BJ (cell line): ENCODE results near the gene LIMK1. TPM values are rescaled to one million over a fixed set of nuclear protein-coding genes. Genes with fewer than 3 reads are reported as not detected.

Experiments used
- CTCF ChIA-PET: fragments of 350-600 bp; formaldehyde crosslinking; extraction: SDS; loops from one replicate; lab custom pipeline; 2021; ENCODE audit warnings: antibody characterized with exemption, inconsistent platforms; lab: Yijun Ruan, JAX
- POLR2A ChIA-PET: fragments of 300-600 bp; sonication (Branson Sonifier 250); formaldehyde crosslinking; extraction: SDS; loops from one replicate; lab custom pipeline; 2021; ENCODE audit warnings: antibody characterized with exemption; lab: Charles Lee
- DNase-seq: peaks from one replicate; pipeline ENCODE4 v3.0.0-alpha.2; 2011; ENCODE audit warnings: low read depth
- H3K27me3 ChIP-seq: 2 replicates; pipeline ENCODE4 v1.6.0; 2011; ENCODE audit warnings: low read length; ENCODE audit not compliant: control insufficient read depth, insufficient read depth
- H3K36me3 ChIP-seq: 2 replicates; pipeline ENCODE4 v1.5.1; 2011; ENCODE audit warnings: low read length; ENCODE audit not compliant: control insufficient read depth, insufficient read depth
- H3K4me3 ChIP-seq: 2 replicates; pipeline ENCODE4 v1.5.1; 2011; ENCODE audit warnings: low read depth, mild to moderate bottlenecking, control low read depth, low read length
- CTCF ChIP-seq: IDR thresholded peaks from 2 replicates; pipeline ENCODE4 v1.5.1; 2011; ENCODE audit warnings: low read depth, mild to moderate bottlenecking, control low read depth, inconsistent platforms, low read length, moderate library complexity; ENCODE audit not compliant: insufficient read depth
- polyA plus RNA-seq: library from polyadenylated mRNA; depleted of rRNA; stranded (reverse); fragments of >200 nt; gene quantifications from 2 replicates; pipeline ENCODE4 v1.2.3, GENCODE V29; 2011

LIMK1 gene
- polyA plus RNA-seq, 1 experiment: 45.7 TPM

- POLR2A ChIA-PET: no interaction called here
- H3K36me3 ChIP-seq: peaks cover 11% of the 10 kb centered on the region
- H3K27me3 ChIP-seq: no peaks in the 10 kb centered on the region
- CTCF ChIA-PET: interaction anchor here (2.9 kb wide), 1 partner anchor 30 kb away, joined by 10 read pairs; no protein-coding TSS in a partner anchor
- DNase-seq: no peak
- no peak for TF ChIP-seq CTCF
- no peak overlapping the region for H3K4me3 ChIP-seq
These were observed 27.3 kb upstream of the LIMK1 start for GRCh38 chr7:74056096-74056915.

GRCh38 chr7:74057216-74057925 lies 26.2 kb upstream of the LIMK1 start:
- no peak for TF ChIP-seq CTCF
- peaks cover 11% of the 10 kb centered on the region for H3K36me3 ChIP-seq
- DNase-seq: no peak
- CTCF ChIA-PET: interaction anchor here (0.6 to 2.9 kb wide), 3 partner anchors 10 to 31 kb away, joined by 3 to 10 read pairs (median 4); no protein-coding TSS in a partner anchor
- no peak overlapping the region for H3K4me3 ChIP-seq
- POLR2A ChIA-PET: interaction anchor here (0.7 kb wide), 1 partner anchor 22 kb away, joined by 4 read pairs; no protein-coding TSS in a partner anchor
- H3K27me3 ChIP-seq: no peaks in the 10 kb centered on the region

- no peaks in the 10 kb centered on the region for H3K27me3 ChIP-seq
- POLR2A ChIA-PET: interaction anchor here (0.7 kb wide), 1 partner anchor 21 kb away, joined by 4 read pairs; no protein-coding TSS in a partner anchor
- CTCF ChIA-PET: interaction anchor here (1.0 to 2.1 kb wide), 2 partner anchors 22 to 31 kb away, joined by 4 to 10 read pairs; no protein-coding TSS in a partner anchor
- H3K36me3 ChIP-seq: peaks cover 9% of the 10 kb centered on the region
- no peak for TF ChIP-seq CTCF
- no peak for DNase-seq
- H3K4me3 ChIP-seq: no peak overlapping the region
These were observed 25.6 kb upstream of the LIMK1 start for GRCh38 chr7:74057987-74058386.

- no peak for TF ChIP-seq CTCF
- ChIA-PET POLR2A (no interaction called here), CTCF (interaction anchor here (2.1 to 2.3 kb wide), 2 partner anchors 32 to 342 kb away, joined by 6 to 10 read pairs; no protein-coding TSS in a partner anchor)
- no peak for DNase-seq
- Histone ChIP-seq H3K27me3 (no peaks in the 10 kb centered on the region), H3K4me3 (no peak overlapping the region), H3K36me3 (peaks cover 11% of the 10 kb centered on the region)
These were observed 25.1 kb upstream of the LIMK1 start for GRCh38 chr7:74058486-74058885.

- Histone ChIP-seq H3K27me3 (no peaks in the 10 kb centered on the region), H3K4me3 (no peak overlapping the region), H3K36me3 (peaks cover 11% of the 10 kb centered on the region)
- POLR2A ChIA-PET: no interaction called here
- DNase-seq: no peak
- CTCF ChIA-PET: interaction anchor here (0.9 to 2.3 kb wide), 6 partner anchors 15 to 342 kb away, joined by 3 to 10 read pairs (median 4); no protein-coding TSS in a partner anchor
- TF ChIP-seq CTCF: no peak
These were observed 24.6 kb upstream of the LIMK1 start for GRCh38 chr7:74059037-74059436.
